ENCODE measurements around the gene SIX2. TPM values are rescaled to one million over a fixed set of nuclear protein-coding genes. Genes with fewer than 3 reads are reported as not detected.

The SIX2 gene
- total RNA-seq, 1 experiment from 2014 or later: 0.51 TPM

DNA sequence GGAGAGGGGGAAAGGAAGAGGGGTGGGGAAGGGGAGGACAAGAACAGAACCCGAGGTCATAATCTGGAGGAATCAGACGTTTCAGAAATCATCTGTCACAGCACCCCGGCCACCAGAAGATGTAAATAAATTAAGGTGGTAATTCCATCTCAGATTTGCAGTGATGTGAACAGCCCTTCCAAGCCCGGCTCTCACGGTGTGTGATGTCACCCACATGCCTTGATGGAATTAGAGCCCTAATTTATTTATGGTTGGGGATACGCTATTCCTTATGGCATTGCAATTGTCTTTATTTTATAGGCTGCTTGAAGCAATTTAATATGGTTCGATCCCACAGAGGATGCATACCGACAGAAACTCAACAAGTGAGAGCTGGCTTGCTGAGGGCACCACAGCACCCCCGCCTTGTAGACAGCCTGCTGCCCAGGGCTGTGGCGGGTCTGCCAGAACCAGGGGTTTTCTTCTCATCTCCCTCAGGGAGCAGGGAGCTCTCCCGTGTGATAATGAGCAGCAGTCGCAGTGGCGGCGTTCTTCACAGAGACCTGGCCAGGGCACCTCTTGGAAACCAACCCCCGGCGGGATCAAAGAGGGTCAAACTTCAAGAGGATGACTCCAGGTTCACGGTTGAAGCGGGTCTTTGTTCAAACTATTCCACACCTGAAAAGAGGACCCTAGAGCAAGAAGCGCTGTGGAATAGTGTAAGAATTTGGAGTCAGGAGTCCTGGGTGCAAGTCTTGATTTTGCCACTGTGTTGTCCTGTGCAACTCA is 40.5 kb upstream of the SIX2 start:
- ATAC-seq (no peak), DNase-seq (ENCODE audit: low read depth, low spot score) (no peak)
- no peaks in the 10 kb centered on the region for H3K4me1 ChIP-seq (ENCODE audit: control insufficient read depth, insufficient read depth, low read length)
- TF ChIP-seq TCF7L2 (IDR thresholded peaks at IDR 0.05; ENCODE audit: low read depth, low read length): no peak
- TF ChIP-seq, protein P1, sequence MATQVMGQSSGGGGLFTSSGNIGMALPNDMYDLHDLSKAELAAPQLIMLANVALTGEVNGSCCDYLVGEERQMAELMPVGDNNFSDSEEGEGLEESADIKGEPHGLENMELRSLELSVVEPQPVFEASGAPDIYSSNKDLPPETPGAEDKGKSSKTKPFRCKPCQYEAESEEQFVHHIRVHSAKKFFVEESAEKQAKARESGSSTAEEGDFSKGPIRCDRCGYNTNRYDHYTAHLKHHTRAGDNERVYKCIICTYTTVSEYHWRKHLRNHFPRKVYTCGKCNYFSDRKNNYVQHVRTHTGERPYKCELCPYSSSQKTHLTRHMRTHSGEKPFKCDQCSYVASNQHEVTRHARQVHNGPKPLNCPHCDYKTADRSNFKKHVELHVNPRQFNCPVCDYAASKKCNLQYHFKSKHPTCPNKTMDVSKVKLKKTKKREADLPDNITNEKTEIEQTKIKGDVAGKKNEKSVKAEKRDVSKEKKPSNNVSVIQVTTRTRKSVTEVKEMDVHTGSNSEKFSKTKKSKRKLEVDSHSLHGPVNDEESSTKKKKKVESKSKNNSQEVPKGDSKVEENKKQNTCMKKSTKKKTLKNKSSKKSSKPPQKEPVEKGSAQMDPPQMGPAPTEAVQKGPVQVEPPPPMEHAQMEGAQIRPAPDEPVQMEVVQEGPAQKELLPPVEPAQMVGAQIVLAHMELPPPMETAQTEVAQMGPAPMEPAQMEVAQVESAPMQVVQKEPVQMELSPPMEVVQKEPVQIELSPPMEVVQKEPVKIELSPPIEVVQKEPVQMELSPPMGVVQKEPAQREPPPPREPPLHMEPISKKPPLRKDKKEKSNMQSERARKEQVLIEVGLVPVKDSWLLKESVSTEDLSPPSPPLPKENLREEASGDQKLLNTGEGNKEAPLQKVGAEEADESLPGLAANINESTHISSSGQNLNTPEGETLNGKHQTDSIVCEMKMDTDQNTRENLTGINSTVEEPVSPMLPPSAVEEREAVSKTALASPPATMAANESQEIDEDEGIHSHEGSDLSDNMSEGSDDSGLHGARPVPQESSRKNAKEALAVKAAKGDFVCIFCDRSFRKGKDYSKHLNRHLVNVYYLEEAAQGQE (IDR thresholded peaks at IDR 0.05; ENCODE audit: insufficient read depth in 1 of 2, low read depth in 2 of 2, low read length in 1 of 2): no peak
- TF ChIP-seq SIN3A (IDR thresholded peaks at IDR 0.05; ENCODE audit: borderline replicate concordance, insufficient read depth, low read depth, low read length): no peak
- TF ChIP-seq, protein P2, sequence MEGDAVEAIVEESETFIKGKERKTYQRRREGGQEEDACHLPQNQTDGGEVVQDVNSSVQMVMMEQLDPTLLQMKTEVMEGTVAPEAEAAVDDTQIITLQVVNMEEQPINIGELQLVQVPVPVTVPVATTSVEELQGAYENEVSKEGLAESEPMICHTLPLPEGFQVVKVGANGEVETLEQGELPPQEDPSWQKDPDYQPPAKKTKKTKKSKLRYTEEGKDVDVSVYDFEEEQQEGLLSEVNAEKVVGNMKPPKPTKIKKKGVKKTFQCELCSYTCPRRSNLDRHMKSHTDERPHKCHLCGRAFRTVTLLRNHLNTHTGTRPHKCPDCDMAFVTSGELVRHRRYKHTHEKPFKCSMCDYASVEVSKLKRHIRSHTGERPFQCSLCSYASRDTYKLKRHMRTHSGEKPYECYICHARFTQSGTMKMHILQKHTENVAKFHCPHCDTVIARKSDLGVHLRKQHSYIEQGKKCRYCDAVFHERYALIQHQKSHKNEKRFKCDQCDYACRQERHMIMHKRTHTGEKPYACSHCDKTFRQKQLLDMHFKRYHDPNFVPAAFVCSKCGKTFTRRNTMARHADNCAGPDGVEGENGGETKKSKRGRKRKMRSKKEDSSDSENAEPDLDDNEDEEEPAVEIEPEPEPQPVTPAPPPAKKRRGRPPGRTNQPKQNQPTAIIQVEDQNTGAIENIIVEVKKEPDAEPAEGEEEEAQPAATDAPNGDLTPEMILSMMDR (IDR thresholded peaks at IDR 0.05): no peak
- TF ChIP-seq POLR2AphosphoS5 (IDR thresholded peaks at IDR 0.05; ENCODE audit: low read depth, low read length): no peak
- BruUV-seq (replicated peaks): no TSS peak
- no peak overlapping the region for H3K27ac ChIP-seq (ENCODE audit: low read length)
- H3K9me3 ChIP-seq (ENCODE audit: control insufficient read depth, insufficient read depth, low read depth, low read length): no peaks in the 10 kb centered on the region
- no peaks in the 10 kb centered on the region for H3K36me3 ChIP-seq (ENCODE audit: control insufficient read depth, insufficient read depth, low read length)
- H3K4me3 ChIP-seq (ENCODE audit: low read depth in 2 of 2, low read length in 2 of 2): no peak overlapping the region
- no peaks in the 10 kb centered on the region for H3K27me3 ChIP-seq (ENCODE audit: control insufficient read depth, insufficient read depth, low read length)
- intact Hi-C loops (cut with micrococcal nuclease; ENCODE audit: unreplicated experiment) (no loop called here), in situ Hi-C loops (cut with HindIII; ENCODE audit: low pct_unique_long_range_greater_than_20kb, low sequenced_read_pairs) (no loop called here)
- POLR2A ChIA-PET: no interaction called here
- CTCF ChIA-PET: no interaction called here

- BruUV-seq (replicated peaks): no TSS peak
- H3K36me3 ChIP-seq (ENCODE audit: control insufficient read depth, insufficient read depth, low read length): no peaks in the 10 kb centered on the region
- POLR2A ChIA-PET: no interaction called here
- no peak overlapping the region for H3K27ac ChIP-seq (ENCODE audit: low read length)
- in situ Hi-C loops (cut with HindIII; ENCODE audit: low pct_unique_long_range_greater_than_20kb, low sequenced_read_pairs): no loop called here
- intact Hi-C loops (cut with micrococcal nuclease; ENCODE audit: unreplicated experiment): no loop called here
- ATAC-seq: no peak
- TF ChIP-seq TCF7L2 (IDR thresholded peaks at IDR 0.05; ENCODE audit: low read depth, low read length) (no peak), SIN3A (IDR thresholded peaks at IDR 0.05; ENCODE audit: borderline replicate concordance, insufficient read depth, low read depth, low read length) (no peak), POLR2AphosphoS5 (IDR thresholded peaks at IDR 0.05; ENCODE audit: low read depth, low read length) (no peak)
- TF ChIP-seq, protein P2 (IDR thresholded peaks at IDR 0.05): no peak
- TF ChIP-seq, protein P1 (IDR thresholded peaks at IDR 0.05; ENCODE audit: insufficient read depth in 1 of 2, low read depth in 2 of 2, low read length in 1 of 2): no peak
- H3K4me1 ChIP-seq (ENCODE audit: control insufficient read depth, insufficient read depth, low read length): no peaks in the 10 kb centered on the region
- no peaks in the 10 kb centered on the region for H3K9me3 ChIP-seq (ENCODE audit: control insufficient read depth, insufficient read depth, low read depth, low read length)
- DNase-seq (ENCODE audit: low read depth, low spot score): no peak
- H3K4me3 ChIP-seq (ENCODE audit: low read depth in 2 of 2, low read length in 2 of 2): no peak overlapping the region
- CTCF ChIA-PET: no interaction called here
- H3K27me3 ChIP-seq (ENCODE audit: control insufficient read depth, insufficient read depth, low read length): peaks cover 16% of the 10 kb centered on the region
Observed at GRCh38 chr2:45047301-45047700, 38.0 kb upstream of the SIX2 start.
